GM12873 (cell line): ENCODE measurements around the gene IFT81.

Experiments used
- CTCF ChIP-seq: IDR thresholded peaks from 2 replicates; pipeline ENCODE4 v1.5.1; 2012; ENCODE audit warnings: low read depth, mild to moderate bottlenecking, moderate library complexity, low read length, control low read depth; ENCODE audit not compliant: insufficient read depth; ENCODE audit errors: missing control alignments

IFT81 gene

GRCh38 chr12:110104188-110105094 is 19.7 kb upstream of the IFT81 start:
- no peak for TF ChIP-seq CTCF

GRCh38 chr12:110105159-110105558 is 19.0 kb upstream of the IFT81 start:
- no peak for TF ChIP-seq CTCF

- TF ChIP-seq CTCF, result no peak
Measured at GRCh38 chr12:110105986-110106385, 18.2 kb upstream of the IFT81 start.

- no peak for TF ChIP-seq CTCF
Measured at GRCh38 chr12:110107369-110108281, 16.5 kb upstream of the IFT81 start.

GRCh38 chr12:110108309-110109036 is 15.7 kb upstream of the IFT81 start:
- TF ChIP-seq CTCF, result no peak

- TF ChIP-seq CTCF, result no peak
Measured at GRCh38 chr12:110109037-110109836, 14.9 kb upstream of the IFT81 start.
